Ramos (cell line): ENCODE results near the gene EID2.

ENCODE experiments used
- in situ Hi-C: fragments of 300-500 bp; cut with MboI; formaldehyde crosslinking; loops from one replicate; pipeline ENCODE4 v1.14.3; 2022; ENCODE audit warnings: low sequenced_read_pairs; ENCODE audit not compliant: unreplicated experiment

The EID2 gene

GRCh38 chr19:39539518-39540332, at the start of gene EID2:
EID2 (minus strand) TSS chr19:39540161; CDS start chr19:39540079, 82 bp downstream.
- in situ Hi-C loops = loop anchor here (10.0 to 25.0 kb wide), 3 partner anchors 125 to 425 kb away; partner anchors contain the start of gene SYCN

GRCh38 chr19:39588066-39588465, 48.1 kb upstream of the EID2 start:
- in situ Hi-C loops = no loop called here

GRCh38 chr19:39587496-39587895, 47.5 kb upstream of the EID2 start:
- in situ Hi-C loops = no loop called here

GRCh38 chr19:39582891-39583625, 43.1 kb upstream of the EID2 start:
- in situ Hi-C loops = no loop called here

GRCh38 chr19:39582442-39582841, 42.5 kb upstream of the EID2 start:
- in situ Hi-C loops = no loop called here

GRCh38 chr19:39568604-39569003, 28.6 kb upstream of the EID2 start:
- in situ Hi-C loops = no loop called here

- in situ Hi-C loops = no loop called here
Observed at GRCh38 chr19:39566064-39566463, 26.1 kb upstream of the EID2 start.

- in situ Hi-C loops = no loop called here
Observed at GRCh38 chr19:39563408-39563807, 23.4 kb upstream of the EID2 start.

- in situ Hi-C loops = no loop called here
Observed at GRCh38 chr19:39558624-39559117, 18.7 kb upstream of the EID2 start.

- in situ Hi-C loops = no loop called here
Observed at GRCh38 chr19:39557811-39558623, 18.1 kb upstream of the EID2 start.

GRCh38 chr19:39555883-39556282, 15.9 kb upstream of the EID2 start:
- in situ Hi-C loops = no loop called here

- in situ Hi-C loops = no loop called here
Observed at GRCh38 chr19:39554701-39555311, 14.8 kb upstream of the EID2 start.

GRCh38 chr19:39553082-39553652, 13.2 kb upstream of the EID2 start:
- in situ Hi-C loops = no loop called here

GRCh38 chr19:39550197-39550596, 10.2 kb upstream of the EID2 start:
- in situ Hi-C loops = no loop called here

- in situ Hi-C loops = loop anchor here (10.0 to 25.0 kb wide), 2 partner anchors 118 to 334 kb away; partner anchors contain the start of gene SYCN
Observed at GRCh38 chr19:39546599-39546998, 6.6 kb upstream of the EID2 start.

- in situ Hi-C loops = loop anchor here (10.0 to 25.0 kb wide), 2 partner anchors 120 to 333 kb away; partner anchors contain the start of gene SYCN
Observed at GRCh38 chr19:39544911-39545310, 5.0 kb upstream of the EID2 start.

GRCh38 chr19:39544226-39544903, 4.4 kb upstream of the EID2 start:
- in situ Hi-C loops = loop anchor here (10.0 to 25.0 kb wide), 2 partner anchors 120 to 332 kb away; partner anchors contain the start of gene SYCN

GRCh38 chr19:39543477-39543857, 3.5 kb upstream of the EID2 start:
- in situ Hi-C loops = loop anchor here (10.0 to 25.0 kb wide), 2 partner anchors 121 to 331 kb away; partner anchors contain the start of gene SYCN

GRCh38 chr19:39542206-39542605, 2.2 kb upstream of the EID2 start:
- in situ Hi-C loops = loop anchor here (10.0 to 25.0 kb wide), 2 partner anchors 123 to 330 kb away; partner anchors contain the start of gene SYCN
